HEK293 (cell line): Measurements from ENCODE around the gene CNPPD1.

Experiments
- CTCF ChIA-PET: fragments of 350-600 bp; formaldehyde crosslinking; extraction: SDS; loops from one replicate; lab custom pipeline; 2021; ENCODE audit warnings: antibody characterized with exemption; lab: Yijun Ruan, JAX
- POLR2A ChIA-PET: fragments of 300-600 bp; formaldehyde crosslinking; extraction: SDS; loops from one replicate; lab custom pipeline; 2020; ENCODE audit warnings: antibody characterized with exemption, inconsistent platforms; lab: Yijun Ruan, JAX
- H3K27ac ChIP-seq: fragments of 200-500 bp; sonication (Bioruptor generic); 2 replicates; pipeline ENCODE4 v1.5.1; 2014; ENCODE audit warnings: low read depth, low read length, control low read depth, inconsistent platforms; ENCODE audit errors: extremely low read depth
- H3K36me3 ChIP-seq, 2 experiments: fragments of 200-500 bp in 1 of 2; sonication (Bioruptor generic) in 1 of 2; 1 replicate in 1 of 2; 2 replicates in 1 of 2; pipeline ENCODE4 v1.5.1; 2014 to 2017; ENCODE audit warnings: inconsistent platforms in 2 of 2, low read length in 2 of 2; ENCODE audit not compliant: control insufficient read depth in 2 of 2, insufficient read depth in 1 of 2
- H3K4me1 ChIP-seq: fragments of 200-500 bp; sonication (Bioruptor generic); 2 replicates; pipeline ENCODE4 v1.5.1; 2014; ENCODE audit warnings: mild to moderate bottlenecking, low read length, inconsistent platforms; ENCODE audit not compliant: control insufficient read depth, insufficient read depth
- H3K4me3 ChIP-seq: 2 replicates; pipeline ENCODE4 v1.5.1; 2011; ENCODE audit warnings: low read depth, mild to moderate bottlenecking, control low read depth, low read length, moderate library complexity
- H3K9me3 ChIP-seq: fragments of 200-500 bp; sonication (Bioruptor generic); 2 replicates; pipeline ENCODE4 v1.5.1; 2014; ENCODE audit warnings: low read depth, low read length, inconsistent platforms; ENCODE audit not compliant: control insufficient read depth, insufficient read depth
- OSR2 ChIP-seq: fragments of 450-650 bp; formaldehyde crosslinking; IDR thresholded peaks from 2 replicates; pipeline ENCODE4 v1.5.1; 2016; ENCODE audit warnings: missing biosample characterization, missing genetic modification characterization
- YY2 ChIP-seq: fragments of 450-650 bp; formaldehyde crosslinking; IDR thresholded peaks from 2 replicates; pipeline ENCODE4 v1.5.1; 2016; ENCODE audit warnings: missing biosample characterization, missing genetic modification characterization
- ZBTB17 ChIP-seq: fragments of 450-650 bp; formaldehyde crosslinking; IDR thresholded peaks from 2 replicates; pipeline ENCODE4 v1.5.1; 2016; ENCODE audit warnings: missing biosample characterization, missing genetic modification characterization
- ZBTB7A ChIP-seq: fragments of 450-650 bp; formaldehyde crosslinking; IDR thresholded peaks from 2 replicates; pipeline ENCODE4 v1.5.1; 2016; ENCODE audit warnings: low read depth, missing biosample characterization, missing genetic modification characterization
- ZFP41 ChIP-seq: fragments of 450-650 bp; formaldehyde crosslinking; IDR thresholded peaks from 2 replicates; pipeline ENCODE4 v1.5.1; 2016; ENCODE audit warnings: missing biosample characterization, missing genetic modification characterization, borderline replicate concordance
- ZNF133 ChIP-seq: fragments of 450-650 bp; formaldehyde crosslinking; IDR thresholded peaks from 2 replicates; pipeline ENCODE4 v1.5.1; 2016; ENCODE audit warnings: missing biosample characterization, missing genetic modification characterization
- ZNF157 ChIP-seq: fragments of 450-650 bp; formaldehyde crosslinking; IDR thresholded peaks from 2 replicates; pipeline ENCODE4 v1.5.1; 2016; ENCODE audit warnings: missing biosample characterization, missing genetic modification characterization
- ZNF19 ChIP-seq: fragments of 450-650 bp; formaldehyde crosslinking; IDR thresholded peaks from 2 replicates; pipeline ENCODE4; 2016; ENCODE audit warnings: missing biosample characterization, missing genetic modification characterization, low read depth
- ZNF2 ChIP-seq: fragments of 450-650 bp; formaldehyde crosslinking; IDR thresholded peaks from 2 replicates; pipeline ENCODE4 v1.5.1; 2016; ENCODE audit warnings: missing biosample characterization, missing genetic modification characterization
- ZNF202 ChIP-seq: fragments of 450-650 bp; formaldehyde crosslinking; IDR thresholded peaks from 2 replicates; pipeline ENCODE4 v1.5.1; 2016; ENCODE audit warnings: missing biosample characterization, missing genetic modification characterization, borderline replicate concordance
- ZNF248 ChIP-seq: fragments of 450-650 bp; formaldehyde crosslinking; IDR thresholded peaks from 2 replicates; pipeline ENCODE4 v1.5.1; 2017; ENCODE audit warnings: missing biosample characterization, missing genetic modification characterization
- ZNF274 ChIP-seq, 2 experiments: fragments of 200-500 bp in 1 of 2; fragments of 450-650 bp in 1 of 2; sonication (Bioruptor generic) in 1 of 2; formaldehyde crosslinking in 1 of 2; IDR thresholded peaks; 2 replicates each; pipeline versions ENCODE4 v1.5.1 to v1.6.1; 2014 to 2016; ENCODE audit warnings: borderline replicate concordance in 1 of 2, inconsistent platforms in 1 of 2, low read length in 1 of 2, missing biosample characterization in 1 of 2, missing genetic modification characterization in 1 of 2
- ZNF311 ChIP-seq: fragments of 450-650 bp; formaldehyde crosslinking; IDR thresholded peaks from 2 replicates; pipeline ENCODE4 v1.5.1; 2017; ENCODE audit warnings: missing biosample characterization, missing genetic modification characterization, borderline replicate concordance
- ZNF394 ChIP-seq: fragments of 450-650 bp; formaldehyde crosslinking; IDR thresholded peaks from 2 replicates; pipeline ENCODE4 v1.5.1; 2016; ENCODE audit warnings: missing biosample characterization, missing genetic modification characterization, mild to moderate bottlenecking, moderate library complexity, borderline replicate concordance
- ZNF426 ChIP-seq: fragments of 450-650 bp; formaldehyde crosslinking; IDR thresholded peaks from 2 replicates; pipeline ENCODE4 v1.5.1; 2017; ENCODE audit warnings: missing biosample characterization, missing genetic modification characterization, mild to moderate bottlenecking, inconsistent platforms, moderate library complexity
- ZNF514 ChIP-seq: fragments of 450-650 bp; formaldehyde crosslinking; IDR thresholded peaks from 2 replicates; pipeline ENCODE4 v1.5.1; 2016; ENCODE audit warnings: missing biosample characterization, missing genetic modification characterization
- ZNF660 ChIP-seq: fragments of 450-650 bp; IDR thresholded peaks from 2 replicates; pipeline ENCODE4 v1.5.1; 2018; ENCODE audit warnings: missing biosample characterization, mild to moderate bottlenecking, missing genetic modification characterization
- ZNF670 ChIP-seq: fragments of 450-650 bp; formaldehyde crosslinking; IDR thresholded peaks from 2 replicates; pipeline ENCODE4 v1.5.1; 2016; ENCODE audit warnings: missing biosample characterization, missing genetic modification characterization, low read depth
- ZNF707 ChIP-seq: fragments of 450-650 bp; formaldehyde crosslinking; IDR thresholded peaks from 2 replicates; pipeline ENCODE4 v1.5.1; 2016; ENCODE audit warnings: missing biosample characterization, missing genetic modification characterization
- ZNF747 ChIP-seq: fragments of 450-650 bp; formaldehyde crosslinking; IDR thresholded peaks from 2 replicates; pipeline ENCODE4 v1.5.1; 2016; ENCODE audit warnings: missing biosample characterization, missing genetic modification characterization
- ZNF76 ChIP-seq: fragments of 450-650 bp; formaldehyde crosslinking; IDR thresholded peaks from 2 replicates; pipeline ENCODE4; 2016; ENCODE audit warnings: low read depth, missing biosample characterization, missing genetic modification characterization, borderline replicate concordance
- ZNF785 ChIP-seq: fragments of 450-650 bp; formaldehyde crosslinking; IDR thresholded peaks from 2 replicates; pipeline ENCODE4 v1.5.1; 2016; ENCODE audit warnings: missing biosample characterization, missing genetic modification characterization
- ZSCAN23 ChIP-seq: fragments of 450-650 bp; formaldehyde crosslinking; IDR thresholded peaks from 2 replicates; pipeline ENCODE4 v1.5.1; 2016; ENCODE audit warnings: missing biosample characterization, missing genetic modification characterization
- TF ChIP-seq, protein P1 (sequence below): sonication (generic); formaldehyde crosslinking; IDR thresholded peaks from 2 replicates; pipeline ENCODE4 v1.8.1; 2022; ENCODE audit warnings: mild to moderate bottlenecking, moderate library complexity, missing genetic modification reagents
- TF ChIP-seq, protein P2 (sequence below): fragments of 450-650 bp; formaldehyde crosslinking; IDR thresholded peaks from 2 replicates; pipeline ENCODE4 v1.5.1; 2016; ENCODE audit warnings: missing biosample characterization, missing genetic modification characterization
- TF ChIP-seq, protein P3 (sequence below): fragments of 450-650 bp; formaldehyde crosslinking; IDR thresholded peaks from 2 replicates; pipeline ENCODE4 v1.5.1; 2016; ENCODE audit warnings: missing biosample characterization, missing genetic modification characterization
- TF ChIP-seq, protein P4 (sequence below): fragments of 450-650 bp; formaldehyde crosslinking; IDR thresholded peaks from 2 replicates; pipeline ENCODE4; 2016; ENCODE audit warnings: missing biosample characterization, missing genetic modification characterization
- TF ChIP-seq, protein P5 (sequence below): fragments of 450-650 bp; formaldehyde crosslinking; IDR thresholded peaks from 2 replicates; pipeline ENCODE4 v1.5.1; 2016; ENCODE audit warnings: missing biosample characterization, missing genetic modification characterization

The CNPPD1 gene

DNA sequence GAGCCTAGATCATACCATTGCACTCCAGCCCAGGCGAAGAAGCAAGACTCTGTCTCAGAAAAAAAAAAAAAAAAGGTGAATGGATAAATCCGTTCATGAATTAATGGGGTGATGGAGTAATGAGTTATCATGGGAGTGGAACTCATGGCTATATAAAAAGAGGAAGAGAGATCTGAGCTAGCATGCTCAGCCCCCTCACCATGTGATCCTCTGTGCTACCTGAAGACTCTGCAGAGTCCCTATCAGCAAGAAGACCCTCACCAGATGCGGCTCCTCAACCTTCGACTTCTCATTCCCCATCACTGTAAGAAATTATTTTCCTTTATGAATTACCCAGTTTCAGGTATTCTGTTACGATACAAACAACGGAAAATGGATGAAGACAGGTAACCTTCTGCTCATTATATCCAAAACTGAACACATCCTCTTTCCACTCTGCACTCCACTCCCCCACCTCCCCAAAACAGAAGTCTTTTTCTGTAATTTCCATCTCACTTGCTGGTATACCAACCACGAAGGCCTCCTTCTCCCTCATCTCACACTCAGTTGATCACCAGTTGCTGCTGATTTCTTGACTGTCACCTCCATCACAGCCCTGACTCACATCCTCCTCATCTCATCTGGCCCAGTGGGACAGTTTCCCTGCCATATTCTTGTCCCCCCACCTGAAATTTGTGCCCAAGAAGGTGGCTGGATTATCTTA lies 10.2 kb upstream of the CNPPD1 start:
- ChIA-PET POLR2A (no interaction called here), CTCF (no interaction called here)
- peaks cover 0 to 33% of the 10 kb centered on the region in 2 experiments; a peak in 2 of 3 replicates for H3K36me3 ChIP-seq
- no peak overlapping the region for H3K4me3 ChIP-seq
- no peak overlapping the region for H3K27ac ChIP-seq
- no peaks in the 10 kb centered on the region for H3K9me3 ChIP-seq
- TF ChIP-seq YY2 (tag by site-specific recombination) (no peak), ZNF76 (tag by site-specific recombination) (no peak), ZNF394 (no peak), ZNF660 (tag by site-specific recombination) (no peak), ZNF157 (tag by site-specific recombination) (no peak), ZNF426 (no peak), ZNF274 (IDR thresholded peaks at IDR 0.05; ENCODE audit: low read length) (no peak), ZNF274 (tag by site-specific recombination; IDR thresholded peaks at IDR 0.05; ENCODE audit: borderline replicate concordance) (no peak), ZNF133 (tag by site-specific recombination) (no peak), ZNF202 (tag by site-specific recombination) (no peak), ZNF19 (no peak), ZBTB17 (tag by site-specific recombination) (no peak)
- TF ChIP-seq, protein P1, sequence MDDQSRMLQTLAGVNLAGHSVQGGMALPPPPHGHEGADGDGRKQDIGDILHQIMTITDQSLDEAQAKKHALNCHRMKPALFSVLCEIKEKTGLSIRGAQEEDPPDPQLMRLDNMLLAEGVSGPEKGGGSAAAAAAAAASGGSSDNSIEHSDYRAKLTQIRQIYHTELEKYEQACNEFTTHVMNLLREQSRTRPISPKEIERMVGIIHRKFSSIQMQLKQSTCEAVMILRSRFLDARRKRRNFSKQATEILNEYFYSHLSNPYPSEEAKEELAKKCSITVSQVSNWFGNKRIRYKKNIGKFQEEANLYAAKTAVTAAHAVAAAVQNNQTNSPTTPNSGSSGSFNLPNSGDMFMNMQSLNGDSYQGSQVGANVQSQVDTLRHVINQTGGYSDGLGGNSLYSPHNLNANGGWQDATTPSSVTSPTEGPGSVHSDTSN, result no peak
- TF ChIP-seq, protein P2, sequence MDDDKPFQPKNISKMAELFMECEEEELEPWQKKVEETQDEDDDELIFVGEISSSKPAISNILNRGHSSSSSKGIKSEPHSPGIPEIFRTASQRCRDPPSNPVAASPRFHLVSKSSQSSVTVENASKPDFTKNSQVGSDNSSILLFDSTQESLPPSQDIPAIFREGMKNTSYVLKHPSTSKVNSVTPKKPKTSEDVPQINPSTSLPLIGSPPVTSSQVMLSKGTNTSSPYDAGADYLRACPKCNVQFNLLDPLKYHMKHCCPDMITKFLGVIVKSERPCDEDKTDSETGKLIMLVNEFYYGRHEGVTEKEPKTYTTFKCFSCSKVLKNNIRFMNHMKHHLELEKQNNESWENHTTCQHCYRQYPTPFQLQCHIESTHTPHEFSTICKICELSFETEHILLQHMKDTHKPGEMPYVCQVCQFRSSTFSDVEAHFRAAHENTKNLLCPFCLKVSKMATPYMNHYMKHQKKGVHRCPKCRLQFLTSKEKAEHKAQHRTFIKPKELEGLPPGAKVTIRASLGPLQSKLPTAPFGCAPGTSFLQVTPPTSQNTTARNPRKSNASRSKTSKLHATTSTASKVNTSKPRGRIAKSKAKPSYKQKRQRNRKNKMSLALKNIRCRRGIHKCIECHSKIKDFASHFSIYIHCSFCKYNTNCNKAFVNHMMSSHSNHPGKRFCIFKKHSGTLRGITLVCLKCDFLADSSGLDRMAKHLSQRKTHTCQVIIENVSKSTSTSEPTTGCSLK (tag by site-specific recombination), result no peak
- TF ChIP-seq, protein P3, sequence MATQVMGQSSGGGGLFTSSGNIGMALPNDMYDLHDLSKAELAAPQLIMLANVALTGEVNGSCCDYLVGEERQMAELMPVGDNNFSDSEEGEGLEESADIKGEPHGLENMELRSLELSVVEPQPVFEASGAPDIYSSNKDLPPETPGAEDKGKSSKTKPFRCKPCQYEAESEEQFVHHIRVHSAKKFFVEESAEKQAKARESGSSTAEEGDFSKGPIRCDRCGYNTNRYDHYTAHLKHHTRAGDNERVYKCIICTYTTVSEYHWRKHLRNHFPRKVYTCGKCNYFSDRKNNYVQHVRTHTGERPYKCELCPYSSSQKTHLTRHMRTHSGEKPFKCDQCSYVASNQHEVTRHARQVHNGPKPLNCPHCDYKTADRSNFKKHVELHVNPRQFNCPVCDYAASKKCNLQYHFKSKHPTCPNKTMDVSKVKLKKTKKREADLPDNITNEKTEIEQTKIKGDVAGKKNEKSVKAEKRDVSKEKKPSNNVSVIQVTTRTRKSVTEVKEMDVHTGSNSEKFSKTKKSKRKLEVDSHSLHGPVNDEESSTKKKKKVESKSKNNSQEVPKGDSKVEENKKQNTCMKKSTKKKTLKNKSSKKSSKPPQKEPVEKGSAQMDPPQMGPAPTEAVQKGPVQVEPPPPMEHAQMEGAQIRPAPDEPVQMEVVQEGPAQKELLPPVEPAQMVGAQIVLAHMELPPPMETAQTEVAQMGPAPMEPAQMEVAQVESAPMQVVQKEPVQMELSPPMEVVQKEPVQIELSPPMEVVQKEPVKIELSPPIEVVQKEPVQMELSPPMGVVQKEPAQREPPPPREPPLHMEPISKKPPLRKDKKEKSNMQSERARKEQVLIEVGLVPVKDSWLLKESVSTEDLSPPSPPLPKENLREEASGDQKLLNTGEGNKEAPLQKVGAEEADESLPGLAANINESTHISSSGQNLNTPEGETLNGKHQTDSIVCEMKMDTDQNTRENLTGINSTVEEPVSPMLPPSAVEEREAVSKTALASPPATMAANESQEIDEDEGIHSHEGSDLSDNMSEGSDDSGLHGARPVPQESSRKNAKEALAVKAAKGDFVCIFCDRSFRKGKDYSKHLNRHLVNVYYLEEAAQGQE (tag by site-specific recombination), result no peak
- H3K4me1 ChIP-seq, result no peaks in the 10 kb centered on the region

DNA sequence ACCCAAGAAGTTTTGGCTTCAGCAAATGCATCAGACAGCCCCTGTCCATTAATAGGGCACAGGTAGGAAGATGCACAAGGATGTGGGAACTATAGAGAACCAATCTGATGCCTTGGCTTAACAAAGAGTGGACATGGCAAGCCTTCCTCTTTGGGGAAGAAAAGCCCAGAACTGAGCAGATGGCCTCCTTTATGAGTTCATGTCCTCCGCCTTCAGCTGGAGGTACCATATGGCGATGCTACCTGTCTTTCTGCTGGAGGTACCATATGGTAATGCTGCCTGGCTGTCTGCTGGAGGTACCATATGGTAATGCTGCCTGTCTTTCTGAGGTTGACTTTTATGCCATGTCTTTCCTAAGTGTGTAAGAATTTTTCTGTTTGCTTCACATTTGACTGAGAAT lies 7.4 kb upstream of the CNPPD1 start:
- H3K36me3 ChIP-seq, result peaks cover 0 to 60% of the 10 kb centered on the region in 2 experiments; a peak in 2 of 3 replicates
- H3K27ac ChIP-seq, result no peak overlapping the region
- no peaks in the 10 kb centered on the region for H3K4me1 ChIP-seq
- no peak overlapping the region for H3K4me3 ChIP-seq
- TF ChIP-seq ZNF707 (no peak), ZSCAN23 (tag by site-specific recombination) (no peak), ZNF514 (tag by site-specific recombination) (no peak), ZNF248 (no peak), ZNF311 (tag by site-specific recombination) (no peak), ZNF2 (tag by site-specific recombination) (no peak), ZNF670 (tag by site-specific recombination) (no peak), ZFP41 (tag by site-specific recombination) (no peak), OSR2 (tag by site-specific recombination) (no peak), ZNF785 (tag by site-specific recombination) (no peak), ZBTB7A (no peak), ZNF747 (tag by site-specific recombination) (no peak)
- TF ChIP-seq, protein P4, sequence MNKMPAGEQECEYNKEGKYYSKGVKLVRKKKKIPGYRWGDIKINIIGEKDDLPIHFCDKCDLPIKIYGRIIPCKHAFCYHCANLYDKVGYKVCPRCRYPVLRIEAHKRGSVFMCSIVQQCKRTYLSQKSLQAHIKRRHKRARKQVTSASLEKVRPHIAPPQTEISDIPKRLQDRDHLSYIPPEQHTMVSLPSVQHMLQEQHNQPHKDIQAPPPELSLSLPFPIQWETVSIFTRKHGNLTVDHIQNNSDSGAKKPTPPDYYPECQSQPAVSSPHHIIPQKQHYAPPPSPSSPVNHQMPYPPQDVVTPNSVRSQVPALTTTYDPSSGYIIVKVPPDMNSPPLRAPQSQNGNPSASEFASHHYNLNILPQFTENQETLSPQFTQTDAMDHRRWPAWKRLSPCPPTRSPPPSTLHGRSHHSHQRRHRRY (tag by site-specific recombination), result no peak
- TF ChIP-seq, protein P5, sequence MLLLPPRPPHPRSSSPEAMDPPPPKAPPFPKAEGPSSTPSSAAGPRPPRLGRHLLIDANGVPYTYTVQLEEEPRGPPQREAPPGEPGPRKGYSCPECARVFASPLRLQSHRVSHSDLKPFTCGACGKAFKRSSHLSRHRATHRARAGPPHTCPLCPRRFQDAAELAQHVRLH (tag by site-specific recombination), result no peak
- TF ChIP-seq, all 188 proteins: peak for 0
- H3K9me3 ChIP-seq, result no peaks in the 10 kb centered on the region
- ChIA-PET CTCF (interaction anchor here (0.9 kb wide), 1 partner anchor 9 kb away, joined by 4 read pairs; no protein-coding TSS in a partner anchor), POLR2A (interaction anchor here (0.7 kb wide), 1 partner anchor 46 kb away, joined by 5 read pairs; no protein-coding TSS in a partner anchor)
